Measurements from ENCODE around the gene PSMD2. TPM values are rescaled to one million over a fixed set of nuclear protein-coding genes. Genes with fewer than 3 reads are reported as not detected.
"Not testable (repeated sequence)": the region's sequence is repeated elsewhere in the genome, so short reads cannot be mapped to it uniquely, and the experiment has no call there.

PSMD2 gene
- total RNA-seq, 1 experiment from 2014 or later: 359 TPM

- ATAC-seq; POLR2A ChIA-PET; CTCF ChIA-PET; H3K36me3 Mint-ChIP-seq; H3K9me3 Mint-ChIP-seq; H3K27ac Mint-ChIP-seq; H3K4me1 Mint-ChIP-seq; H3K4me3 Mint-ChIP-seq; DNase-seq (ENCODE audit: low spot score): not testable (repeated sequence)
- peaks cover 43% of the 10 kb centered on the region for H3K27me3 Mint-ChIP-seq (ENCODE audit: low read depth)
Observed at GRCh38 chr3:184267249-184267648, 31.8 kb upstream of the PSMD2 start.

GRCh38 chr3:184272269-184272668 lies 26.8 kb upstream of the PSMD2 start:
- ChIA-PET CTCF (interaction anchor here (1.1 kb wide), 1 partner anchor 13 kb away, joined by 3 read pairs; no protein-coding TSS in a partner anchor), POLR2A (no interaction called here)
- Mint-ChIP-seq H3K4me1 (peaks cover 5% of the 10 kb centered on the region), H3K9me3 (peaks cover 3% of the 10 kb centered on the region), H3K4me3 (no peak overlapping the region), H3K36me3 (no peaks in the 10 kb centered on the region), H3K27me3 (ENCODE audit: low read depth) (peaks cover 47% of the 10 kb centered on the region), H3K27ac (no peak overlapping the region)
- ATAC-seq (no peak), DNase-seq (ENCODE audit: low spot score) (no peak)
- no peak for TF ChIP-seq ZNF317 (CRISPR knock-in tag; IDR thresholded peaks at IDR 0.05; ENCODE audit: borderline replicate concordance, low read depth)
- no peak for TF ChIP-seq STAT6 (CRISPR knock-in tag; conservative IDR thresholded peaks at IDR 0.05; ENCODE audit: low read depth)
- no peak for TF ChIP-seq ATF3 (CRISPR knock-in tag; conservative IDR thresholded peaks at IDR 0.05)
- TF ChIP-seq TEAD4 (CRISPR knock-in tag; IDR thresholded peaks at IDR 0.05): no peak
- TF ChIP-seq JAZF1 (CRISPR knock-in tag; IDR thresholded peaks at IDR 0.05): no peak
- no peak for TF ChIP-seq OVOL2 (CRISPR knock-in tag; IDR thresholded peaks at IDR 0.05; ENCODE audit: borderline replicate concordance)
- TF ChIP-seq KAT7 (CRISPR knock-in tag; IDR thresholded peaks at IDR 0.05; ENCODE audit: borderline replicate concordance): no peak
- TF ChIP-seq NR1H2 (CRISPR knock-in tag; IDR thresholded peaks at IDR 0.05): no peak
- TF ChIP-seq JUN (CRISPR knock-in tag; IDR thresholded peaks at IDR 0.05): no peak
- TF ChIP-seq ZSCAN18 (CRISPR knock-in tag; IDR thresholded peaks at IDR 0.05): no peak
- TF ChIP-seq ATF1 (CRISPR knock-in tag; IDR thresholded peaks at IDR 0.05): no peak
- no peak for TF ChIP-seq NR3C1 (CRISPR knock-in tag; conservative IDR thresholded peaks at IDR 0.05; ENCODE audit: low read depth)
- TF ChIP-seq ARID4B (CRISPR knock-in tag; IDR thresholded peaks at IDR 0.05; ENCODE audit: borderline replicate concordance): no peak
- TF ChIP-seq USF2 (CRISPR knock-in tag; IDR thresholded peaks at IDR 0.05): no peak
- no peak for TF ChIP-seq ATF2 (CRISPR knock-in tag; IDR thresholded peaks at IDR 0.05; ENCODE audit: borderline replicate concordance, low read depth)
- no peak for TF ChIP-seq MAX (CRISPR knock-in tag; IDR thresholded peaks at IDR 0.05)
- no peak for TF ChIP-seq ZNF263 (CRISPR knock-in tag; IDR thresholded peaks at IDR 0.05; ENCODE audit: low read depth)

All from WTC11 (cell line).